GM23338 (cell line): ENCODE data around the gene ZHX3. TPM values are rescaled to one million over a fixed set of nuclear protein-coding genes. Genes with fewer than 3 reads are reported as not detected.

Experiments
- ATAC-seq: fragments of 200-7000 bp; cut with Tn5 transposase; 3 replicates; pipeline ENCODE4 v1.9.1; 2020
- DNase-seq: peaks from one replicate; pipeline ENCODE4 v3.0.0-alpha.2; 2015; ENCODE audit warnings: low spot score
- H2AFZ ChIP-seq: fragments of 200-600 bp; sonication (generic); 2 replicates; pipeline ENCODE4 v1.8.0; 2016; ENCODE audit warnings: antibody characterized with exemption, mild to moderate bottlenecking, moderate library complexity
- H3F3A ChIP-seq: fragments of 200-600 bp; sonication (generic); replicated peaks from 2 replicates; pipeline ENCODE4 v1.8.0; 2017; ENCODE audit warnings: antibody characterized with exemption, mixed run types, low read depth
- H3K27ac ChIP-seq: fragments of 200-600 bp; sonication (generic); 2 replicates; pipeline ENCODE4 v1.6.1; 2016; ENCODE audit warnings: low read depth
- H3K27me3 ChIP-seq: fragments of 200-600 bp; sonication (generic); 2 replicates; pipeline ENCODE4 v1.8.0; 2016; ENCODE audit warnings: mild to moderate bottlenecking, mixed run types, moderate library complexity; ENCODE audit not compliant: insufficient read depth
- H3K36me3 ChIP-seq: fragments of 200-600 bp; sonication (generic); 2 replicates; pipeline ENCODE4 v1.8.0; 2016; ENCODE audit warnings: mild to moderate bottlenecking; ENCODE audit not compliant: insufficient read depth
- H3K4me1 ChIP-seq: fragments of 200-600 bp; sonication (generic); 2 replicates; pipeline ENCODE4 v1.8.0; 2016; ENCODE audit warnings: mild to moderate bottlenecking, moderate library complexity; ENCODE audit not compliant: insufficient read depth
- H3K4me2 ChIP-seq: fragments of 200-600 bp; sonication (generic); 2 replicates; pipeline ENCODE4 v1.7.1; 2017; ENCODE audit warnings: mixed run types
- H3K4me3 ChIP-seq: fragments of 200-600 bp; sonication (generic); 2 replicates; pipeline ENCODE4 v1.6.1; 2016; ENCODE audit warnings: mixed run types
- H3K79me2 ChIP-seq: fragments of 200-600 bp; sonication (generic); replicated peaks from 2 replicates; pipeline ENCODE4 v1.8.0; 2017; ENCODE audit warnings: mild to moderate bottlenecking; ENCODE audit not compliant: insufficient read depth
- H3K9me2 ChIP-seq: fragments of 200-600 bp; sonication (generic); 2 replicates; pipeline ENCODE4 v1.8.0; 2017; ENCODE audit not compliant: insufficient read depth
- H4K20me1 ChIP-seq: fragments of 200-600 bp; sonication (generic); replicated peaks from 2 replicates; pipeline ENCODE4 v1.8.0; 2017; ENCODE audit warnings: mild to moderate bottlenecking; ENCODE audit not compliant: insufficient read depth
- H3K27ac Mint-ChIP-seq: 2 replicates; pipeline ENCODE4 v1.8.0; 2020; ENCODE audit warnings: inconsistent platforms, mild to moderate bottlenecking, moderate library complexity, mixed read lengths
- H3K27me3 Mint-ChIP-seq: 3 replicates; pipeline ENCODE4 v1.8.0; 2022; ENCODE audit warnings: low read depth, mild to moderate bottlenecking, moderate library complexity, mixed read lengths, inconsistent platforms; ENCODE audit not compliant: insufficient read depth, poor library complexity
- H3K36me3 Mint-ChIP-seq: 3 replicates; pipeline ENCODE4 v1.8.0; 2021; ENCODE audit warnings: low read depth, mild to moderate bottlenecking, inconsistent platforms, moderate library complexity, mixed read lengths
- H3K4me1 Mint-ChIP-seq: 3 replicates; pipeline ENCODE4 v1.8.0; 2020; ENCODE audit warnings: mild to moderate bottlenecking, inconsistent platforms, mixed read lengths
- H3K4me3 Mint-ChIP-seq: 3 replicates; pipeline ENCODE4 v1.8.0; 2021; ENCODE audit warnings: moderate library complexity, mild to moderate bottlenecking, inconsistent platforms, mixed read lengths
- H3K9me3 Mint-ChIP-seq: 3 replicates; pipeline ENCODE4 v1.8.0; 2020; ENCODE audit warnings: moderate library complexity, mild to moderate bottlenecking, inconsistent platforms, mixed read lengths
- EZH2phosphoT487 ChIP-seq: fragments of 200-600 bp; sonication (generic); IDR thresholded peaks from one replicate; pipeline ENCODE4 v1.8.1; 2018; ENCODE audit warnings: antibody characterized with exemption; ENCODE audit not compliant: unreplicated experiment
- POLR2AphosphoS5 ChIP-seq: IDR thresholded peaks from 2 replicates; pipeline ENCODE4 v1.6.1; 2016; ENCODE audit warnings: antibody characterized with exemption, low read depth
- REST ChIP-seq: IDR thresholded peaks from one replicate; pipeline ENCODE4 v1.6.1; 2018; ENCODE audit warnings: antibody characterized with exemption; ENCODE audit not compliant: unreplicated experiment
- ZNF462 ChIP-seq: fragments of 250-450 bp; sonication (Bioruptor Pico); IDR thresholded peaks from 2 replicates; pipeline ENCODE4 v1.5.0; 2020; ENCODE audit warnings: mild to moderate bottlenecking, moderate library complexity
- polyA plus RNA-seq: library from polyadenylated mRNA; unstranded; fragments of >200 nt; fragmentation: Nextera tagmentation; extraction: Ambion mirVana; gene quantifications from 2 replicates; pipeline ENCODE4 v1.2.1, GENCODE V29; 2016
- total RNA-seq: library from RNA; depleted of rRNA; stranded (reverse); fragments of >200 nt; shearing (Covaris generic); gene quantifications from 2 replicates; pipeline ENCODE4 v1.2.3, GENCODE V29; 2014

Gene ZHX3
- total and polyA plus RNA-seq, 2 experiments from 2014 or later, result 1.7 to 2.8 TPM

GRCh38 chr20:41151134-41151869 is 166.2 kb downstream of the ZHX3 start:
- Mint-ChIP-seq H3K27ac (no peak overlapping the region), H3K4me1 (peaks cover 46% of the 10 kb centered on the region), H3K4me3 (no peak overlapping the region), H3K9me3 (no peaks in the 10 kb centered on the region), H3K27me3 (peaks cover 1% of the 10 kb centered on the region), H3K36me3 (peaks cover 11% of the 10 kb centered on the region)
- H2AFZ ChIP-seq, result no peak overlapping the region
- DNase-seq (no peak), ATAC-seq (no peak)
- peaks cover 100% of the 10 kb centered on the region for H3K79me2 ChIP-seq
- H3K9me2 ChIP-seq, result no peaks in the 10 kb centered on the region
- H3K36me3 ChIP-seq, result no peaks in the 10 kb centered on the region
- H3K4me2 ChIP-seq, result no peak overlapping the region
- TF ChIP-seq ZNF462 (CRISPR knock-in tag) (no peak), POLR2AphosphoS5 (no peak), EZH2phosphoT487 (no peak), REST (no peak)
- peaks cover 74% of the 10 kb centered on the region for H4K20me1 ChIP-seq
- H3K27me3 ChIP-seq, result no peaks in the 10 kb centered on the region
- no peak overlapping the region for H3K4me3 ChIP-seq
- no peaks in the 10 kb centered on the region for H3F3A ChIP-seq
- no peak overlapping the region for H3K27ac ChIP-seq
- peaks cover 11% of the 10 kb centered on the region for H3K4me1 ChIP-seq
